Liver (tissue), 9 donors: ENCODE data around the gene CCM2L. TPM values are rescaled to one million over a fixed set of nuclear protein-coding genes. Genes with fewer than 3 reads are reported as not detected.
A peak's percentile ranks its signal among the peaks of the same experiment; 100 is the strongest.

Experiments used
- DNase-seq: peaks from one replicate; pipeline ENCODE4 v3.0.0-alpha.2; 2017; ENCODE audit warnings: low spot score
- H3K27ac ChIP-seq, 2 donors: one replicate each; pipeline ENCODE4 v1.7.0; 2013; ENCODE audit warnings: inconsistent platforms in 2 of 2, low read length in 2 of 2, control low read depth in 1 of 2, low read depth in 1 of 2, mild to moderate bottlenecking in 1 of 2
- H3K27me3 ChIP-seq, 4 donors: one replicate each; pipeline versions ENCODE4 v1.6.1 to v1.7.0; 2013; ENCODE audit warnings: low read length in 3 of 4, inconsistent platforms in 1 of 4, mild to moderate bottlenecking in 1 of 4, moderate library complexity in 1 of 4; ENCODE audit not compliant: control insufficient read depth in 4 of 4, insufficient read depth in 4 of 4
- H3K36me3 ChIP-seq, 4 donors: one replicate each; pipeline versions ENCODE4 v1.6.1 to v1.7.0; 2013; ENCODE audit warnings: low read length in 3 of 4, mild to moderate bottlenecking in 3 of 4, low read depth in 1 of 4, moderate library complexity in 1 of 4; ENCODE audit not compliant: control insufficient read depth in 4 of 4, insufficient read depth in 3 of 4
- H3K4me1 ChIP-seq, 4 donors: one replicate each; pipeline versions ENCODE4 v1.6.1 to v1.7.0; 2013; ENCODE audit warnings: low read length in 3 of 4, mild to moderate bottlenecking in 3 of 4, moderate library complexity in 1 of 4; ENCODE audit not compliant: control insufficient read depth in 4 of 4, insufficient read depth in 4 of 4
- H3K4me3 ChIP-seq, 3 donors: one replicate each; pipeline versions ENCODE4 v1.6.1 to v1.7.0; 2013; ENCODE audit warnings: low read length in 3 of 3, control low read depth in 1 of 3, low read depth in 1 of 3, mild to moderate bottlenecking in 1 of 3
- H3K9ac ChIP-seq, 2 donors: one replicate each; pipeline ENCODE4 v1.7.0; 2013; ENCODE audit warnings: low read length in 2 of 2, mild to moderate bottlenecking in 2 of 2, moderate library complexity in 2 of 2, control low read depth in 1 of 2, low read depth in 1 of 2
- H3K9me3 ChIP-seq, 4 donors: one replicate each; pipeline versions ENCODE4 v1.6.1 to v1.7.0; 2013; ENCODE audit warnings: low read length in 3 of 4; ENCODE audit not compliant: control insufficient read depth in 4 of 4
- ATF3 ChIP-seq: IDR thresholded peaks from 2 replicates; pipeline ENCODE4 v1.6.1; 2016; ENCODE audit warnings: antibody characterized with exemption
- CTCF ChIP-seq: fragments of 150-350 bp; IDR thresholded peaks from 2 replicates; pipeline ENCODE4 v1.5.1; 2017; ENCODE audit warnings: improper control_type of control experiment, low read depth, low read length; ENCODE audit not compliant: missing input control
- EGR1 ChIP-seq, 2 donors: IDR thresholded peaks; 2 replicates each; pipeline ENCODE4 v1.6.1; 2016 to 2018; ENCODE audit warnings: antibody characterized with exemption in 2 of 2, low read depth in 2 of 2
- FOXA1 ChIP-seq: IDR thresholded peaks from 2 replicates; pipeline ENCODE4 v1.6.1; 2016; ENCODE audit warnings: antibody characterized with exemption
- FOXA2 ChIP-seq: IDR thresholded peaks from 2 replicates; pipeline ENCODE4 v1.6.1; 2016; ENCODE audit warnings: antibody characterized with exemption
- GABPA ChIP-seq, 2 donors: IDR thresholded peaks in 1 of 2; conservative IDR thresholded peaks in 1 of 2; 2 replicates each; pipeline ENCODE4 v1.6.1; 2016; ENCODE audit warnings: antibody characterized with exemption in 2 of 2, mild to moderate bottlenecking in 1 of 2, moderate library complexity in 1 of 2
- HNF4A ChIP-seq, 2 donors: conservative IDR thresholded peaks; 2 replicates each; pipeline ENCODE4 v1.6.1; 2016; ENCODE audit warnings: antibody characterized with exemption in 2 of 2, mild to moderate bottlenecking in 2 of 2
- HNF4G ChIP-seq: IDR thresholded peaks from 2 replicates; pipeline ENCODE4 v1.6.1; 2016; ENCODE audit warnings: antibody characterized with exemption
- JUND ChIP-seq, 2 donors: IDR thresholded peaks; 2 replicates each; pipeline ENCODE4 v1.6.1; 2016; ENCODE audit warnings: antibody characterized with exemption in 2 of 2
- MAX ChIP-seq: IDR thresholded peaks from 2 replicates; pipeline ENCODE4 v1.6.1; 2016; ENCODE audit warnings: antibody characterized with exemption
- NR2F2 ChIP-seq: IDR thresholded peaks from 2 replicates; pipeline ENCODE4 v1.6.1; 2016; ENCODE audit warnings: antibody characterized with exemption
- RAD21 ChIP-seq, 2 donors: IDR thresholded peaks; 2 replicates each; pipeline ENCODE4 v1.6.1; 2016; ENCODE audit warnings: antibody characterized with exemption in 2 of 2, mild to moderate bottlenecking in 2 of 2
- REST ChIP-seq: IDR thresholded peaks from 2 replicates; pipeline ENCODE4 v1.6.1; 2016; ENCODE audit warnings: antibody characterized with exemption, mild to moderate bottlenecking
- RXRA ChIP-seq, 2 donors: IDR thresholded peaks; 2 replicates each; pipeline ENCODE4 v1.6.1; 2017 to 2018; ENCODE audit warnings: antibody characterized with exemption in 2 of 2, mild to moderate bottlenecking in 1 of 2
- SP1 ChIP-seq: IDR thresholded peaks from 2 replicates; pipeline ENCODE4 v1.6.1; 2018; ENCODE audit warnings: antibody characterized with exemption, mild to moderate bottlenecking
- TAF1 ChIP-seq: conservative IDR thresholded peaks from 2 replicates; pipeline ENCODE4 v1.6.1; 2016; ENCODE audit warnings: antibody characterized with exemption, mild to moderate bottlenecking
- YY1 ChIP-seq: IDR thresholded peaks from 2 replicates; pipeline ENCODE4 v1.6.1; 2016; ENCODE audit warnings: antibody characterized with exemption, mild to moderate bottlenecking
- ZBTB33 ChIP-seq: IDR thresholded peaks from 2 replicates; pipeline ENCODE4 v1.6.1; 2016; ENCODE audit warnings: antibody characterized with exemption
- WGBS: extraction: QIAGEN DNeasy Blood & Tissue Kit; methylation state at CpG from one replicate; pipeline ENCODE4 v1.1.7; 2013; 5-methylcytosine and 5-hydroxymethylcytosine counted together
- polyA plus RNA-seq, 2 donors: library from polyadenylated mRNA; stranded (reverse) in 1 of 2; unstranded in 1 of 2; fragments of 200-250 nt in 1 of 2; fragments of >200 nt in 1 of 2; fragmentation: Nextera tagmentation in 1 of 2; extraction: Ambion mirVana in 1 of 2; gene quantifications; one replicate each; pipeline versions ENCODE4 v1.2.1 to v1.2.3, GENCODE V29; 2013 to 2015
- total RNA-seq, 2 donors: library from RNA; depleted of rRNA; stranded (reverse); fragments of >200 nt; gene quantifications; one replicate each; pipeline ENCODE4 v1.2.3, GENCODE V29; 2014
- donor health status: healthy.
- donor health status: healthy.
- donor health status: healthy.
- donor health status: healthy.
- donor health status: healthy.

CCM2L gene
- total and polyA plus RNA-seq, 4 donors, result 0.31 to 2.1 (median 1.2) TPM

GRCh38 chr20:32050851-32051556, 40.8 kb downstream of the CCM2L start:
- no peak overlapping the region for H3K4me3 ChIP-seq
- H3K27ac ChIP-seq, result peak overlapping the region in 1 of 2 donors; percentile 72
- H3K27me3 ChIP-seq, result peaks cover 0 to 9% (median 2%) of the 10 kb centered on the region in 4 donors
- H3K36me3 ChIP-seq, result no peaks in the 10 kb centered on the region
- no peak overlapping the region for H3K9ac ChIP-seq
- H3K4me1 ChIP-seq, result peaks cover 0 to 6% (median 2%) of the 10 kb centered on the region in 4 donors
- TF ChIP-seq YY1 (no peak), MAX (no peak), FOXA2 (no peak), ATF3 (no peak), HNF4G (no peak), HNF4A (conservative IDR thresholded peaks at IDR 0.05) (no peak), EGR1 (IDR thresholded peaks at IDR 0.05; ENCODE audit: low read depth in 2 of 2) (no peak), FOXA1 (no peak), SP1 (no peak), RAD21 (IDR thresholded peaks at IDR 0.05) (no peak), JUND (IDR thresholded peaks at IDR 0.05) (no peak), ZBTB33 (no peak)
- no peaks in the 10 kb centered on the region for H3K9me3 ChIP-seq
- no peak for DNase-seq
- WGBS, result 17% methylated on average over 17 of the region's 17 CpGs

GRCh38 chr20:32051720-32052089, 41.5 kb downstream of the CCM2L start:
- Histone ChIP-seq H3K36me3 (no peaks in the 10 kb centered on the region), H3K9ac (no peak overlapping the region), H3K4me3 (peak overlapping the region in 1 of 3 donors; percentile 44), H3K9me3 (no peaks in the 10 kb centered on the region), H3K4me1 (peaks cover 0 to 6% (median 2%) of the 10 kb centered on the region in 4 donors), H3K27me3 (peaks cover 0 to 9% (median 2%) of the 10 kb centered on the region in 4 donors), H3K27ac (peak overlapping the region; percentile 63 to 72)
- TF ChIP-seq HNF4G (no peak), GABPA (IDR thresholded peaks at IDR 0.05 in 1 of 2, conservative IDR thresholded peaks at IDR 0.05 in 1 of 2) (no peak), SP1 (no peak), ZBTB33 (no peak), RAD21 (IDR thresholded peaks at IDR 0.05) (no peak), FOXA1 (no peak), FOXA2 (no peak), JUND (IDR thresholded peaks at IDR 0.05) (no peak), REST (no peak), CTCF (no peak), ATF3 (no peak), EGR1 (IDR thresholded peaks at IDR 0.05; ENCODE audit: low read depth in 2 of 2) (no peak), HNF4A (conservative IDR thresholded peaks at IDR 0.05) (no peak), RXRA (IDR thresholded peaks at IDR 0.05) (no peak), NR2F2 (no peak), TAF1 (no peak)
- DNase-seq, result no peak
- 16% methylated on average over 14 of the region's 14 CpGs for WGBS
